ENCODE results near the gene PTPN13.

- no peak for TF ChIP-seq CTCF (conservative IDR thresholded peaks at IDR 0.05)
- TF ChIP-seq ZFX (IDR thresholded peaks at IDR 0.05) = no peak
Measured at GRCh38 chr4:86837691-86838503, 243.8 kb downstream of the PTPN13 start.
